ENCODE data around the gene ACOT4. TPM values are rescaled to one million over a fixed set of nuclear protein-coding genes. Genes with fewer than 3 reads are reported as not detected.
"Not testable (repeated sequence)": the region's sequence is repeated elsewhere in the genome, so short reads cannot be mapped to it uniquely, and the experiment has no call there.

The ACOT4 gene
- total and polyA plus RNA-seq, 2 donors from 2014 or later, result 3.1 to 10.6 TPM

- Histone ChIP-seq H3K4me1 (ENCODE audit: control insufficient read depth in 2 of 3, insufficient read depth in 2 of 3, low read depth in 1 of 3, low read length in 3 of 3) (peaks cover 0 to 14% (median 11%) of the 10 kb centered on the region in 3 donors), H3K27me3 (ENCODE audit: control insufficient read depth, insufficient read depth, low read length) (no peaks in the 10 kb centered on the region), H3K4me3 (ENCODE audit: low read length in 3 of 3) (peak overlapping the region; percentile 8 to 90 (median 55)), H3K9ac (ENCODE audit: low read length in 3 of 3) (peak overlapping the region in 1 of 3 donors; percentile 99), H3K9me3 (ENCODE audit: control insufficient read depth in 2 of 3, insufficient read depth in 1 of 3, low read length in 3 of 3) (peaks cover 0 to 6% (median 0%) of the 10 kb centered on the region in 3 donors), H3K27ac (ENCODE audit: low read depth in 2 of 2, low read length in 2 of 2) (peak overlapping the region in 1 of 2 donors; percentile 80), H3K36me3 (ENCODE audit: control insufficient read depth in 2 of 3, insufficient read depth in 3 of 3, low read length in 3 of 3) (no peaks in the 10 kb centered on the region)
- DNase-seq, result no peak
- no peak for TF ChIP-seq CTCF (IDR thresholded peaks at IDR 0.05; ENCODE audit: borderline replicate concordance, extremely low read depth, insufficient read depth)
- no peak for FAIRE-seq
- intact Hi-C loops (cut with DNase I), result no loop called here
Observed at GRCh38 chr14:73567358-73567757, 24.3 kb upstream of the ACOT4 start.

GRCh38 chr14:73567951-73568885 is 23.5 kb upstream of the ACOT4 start:
- Histone ChIP-seq H3K4me3 (ENCODE audit: low read length in 3 of 3) (peak overlapping the region; percentile 55 to 90 (median 79)), H3K27me3 (ENCODE audit: control insufficient read depth, insufficient read depth, low read length) (no peaks in the 10 kb centered on the region), H3K36me3 (ENCODE audit: control insufficient read depth in 2 of 3, insufficient read depth in 3 of 3, low read length in 3 of 3) (no peaks in the 10 kb centered on the region), H3K27ac (ENCODE audit: low read depth in 2 of 2, low read length in 2 of 2) (peak overlapping the region; percentile 80 to 95), H3K9me3 (ENCODE audit: control insufficient read depth in 2 of 3, insufficient read depth in 1 of 3, low read length in 3 of 3) (no peaks in the 10 kb centered on the region), H3K9ac (ENCODE audit: low read length in 3 of 3) (peak overlapping the region in 2 of 3 donors; percentile 2 to 99), H3K4me1 (ENCODE audit: control insufficient read depth in 2 of 3, insufficient read depth in 2 of 3, low read depth in 1 of 3, low read length in 3 of 3) (peaks cover 0 to 14% (median 11%) of the 10 kb centered on the region in 3 donors)
- TF ChIP-seq CTCF (IDR thresholded peaks at IDR 0.05; ENCODE audit: borderline replicate concordance, extremely low read depth, insufficient read depth), result no peak
- DNase-seq (peak in 3 of 5 donors; percentile 31 to 50 (median 43)), FAIRE-seq (no peak)
- intact Hi-C loops (cut with DNase I), result no loop called here

GRCh38 chr14:73568886-73569184 is 22.8 kb upstream of the ACOT4 start:
- intact Hi-C loops (cut with DNase I); H3K9me3 ChIP-seq (ENCODE audit: control insufficient read depth in 2 of 3, insufficient read depth in 1 of 3, low read length in 3 of 3); H3K27me3 ChIP-seq (ENCODE audit: control insufficient read depth, insufficient read depth, low read length); H3K36me3 ChIP-seq (ENCODE audit: control insufficient read depth in 2 of 3, insufficient read depth in 3 of 3, low read length in 3 of 3); FAIRE-seq; DNase-seq: not testable (repeated sequence)
- peak overlapping the region; percentile 55 to 90 (median 79) for H3K4me3 ChIP-seq (ENCODE audit: low read length in 3 of 3)
- H3K4me1 ChIP-seq (ENCODE audit: control insufficient read depth in 2 of 3, insufficient read depth in 2 of 3, low read depth in 1 of 3, low read length in 3 of 3), result peaks cover 0 to 14% (median 11%) of the 10 kb centered on the region in 3 donors
- peak overlapping the region; percentile 80 to 95 for H3K27ac ChIP-seq (ENCODE audit: low read depth in 2 of 2, low read length in 2 of 2)
- peak overlapping the region; percentile 2 to 99 (median 71) for H3K9ac ChIP-seq (ENCODE audit: low read length in 3 of 3)

GRCh38 chr14:73569185-73569958 is 22.3 kb upstream of the ACOT4 start, which contains the start of gene ACOT2:
Gene ACOT2, plus strand, starts transcription at chr14:73569213. Its CDS starts 28 bp downstream, at chr14:73569241.
- H3K36me3 ChIP-seq (ENCODE audit: control insufficient read depth in 2 of 3, insufficient read depth in 3 of 3, low read length in 3 of 3); H3K9me3 ChIP-seq (ENCODE audit: control insufficient read depth in 2 of 3, insufficient read depth in 1 of 3, low read length in 3 of 3); FAIRE-seq; intact Hi-C loops (cut with DNase I); H3K27me3 ChIP-seq (ENCODE audit: control insufficient read depth, insufficient read depth, low read length): not testable (repeated sequence)
- H3K4me1 ChIP-seq (ENCODE audit: control insufficient read depth in 2 of 3, insufficient read depth in 2 of 3, low read depth in 1 of 3, low read length in 3 of 3), result peaks cover 0 to 14% (median 11%) of the 10 kb centered on the region in 3 donors
- H3K27ac ChIP-seq (ENCODE audit: low read depth in 2 of 2, low read length in 2 of 2), result peak within 1 kb of the TSS; percentile 80 to 95
- DNase-seq, result peak; percentile 84 to 95 (median 91)
- peak within 1 kb of the TSS; percentile 55 to 90 (median 79) for H3K4me3 ChIP-seq (ENCODE audit: low read length in 3 of 3)
- TF ChIP-seq CTCF (IDR thresholded peaks at IDR 0.05; ENCODE audit: borderline replicate concordance, extremely low read depth, insufficient read depth), result peak; percentile 4
- H3K9ac ChIP-seq (ENCODE audit: low read length in 3 of 3), result peak within 1 kb of the TSS; percentile 2 to 99 (median 71)

All from kidney (tissue), 14 donors.